HEK293T (cell line): ENCODE data around the gene AP4B1.
A peak's percentile ranks its signal among the peaks of the same experiment; 100 is the strongest.

Source experiments
- CTCF ChIA-PET: fragments of 350-600 bp; formaldehyde crosslinking; extraction: SDS; loops from one replicate; lab custom pipeline; 2021; ENCODE audit warnings: antibody characterized with exemption, inconsistent platforms; lab: Yijun Ruan, JAX
- POLR2A ChIA-PET: fragments of 350-600 bp; formaldehyde crosslinking; extraction: SDS; loops from one replicate; lab custom pipeline; 2020; ENCODE audit warnings: antibody characterized with exemption, inconsistent platforms; lab: Yijun Ruan, JAX
- DNase-seq: peaks from one replicate; pipeline ENCODE4 v3.0.0; 2012; ENCODE audit warnings: mixed read lengths; ENCODE audit errors: extremely low spot score
- BHLHE40 ChIP-seq: fragments of 450-650 bp; IDR thresholded peaks from 2 replicates; pipeline ENCODE4 v1.6.1; 2016; ENCODE audit warnings: mild to moderate bottlenecking, moderate library complexity, borderline replicate concordance
- ZNF384 ChIP-seq: fragments of 450-650 bp; IDR thresholded peaks from 2 replicates; pipeline ENCODE4 v1.6.1; 2016

The AP4B1 gene

DNA sequence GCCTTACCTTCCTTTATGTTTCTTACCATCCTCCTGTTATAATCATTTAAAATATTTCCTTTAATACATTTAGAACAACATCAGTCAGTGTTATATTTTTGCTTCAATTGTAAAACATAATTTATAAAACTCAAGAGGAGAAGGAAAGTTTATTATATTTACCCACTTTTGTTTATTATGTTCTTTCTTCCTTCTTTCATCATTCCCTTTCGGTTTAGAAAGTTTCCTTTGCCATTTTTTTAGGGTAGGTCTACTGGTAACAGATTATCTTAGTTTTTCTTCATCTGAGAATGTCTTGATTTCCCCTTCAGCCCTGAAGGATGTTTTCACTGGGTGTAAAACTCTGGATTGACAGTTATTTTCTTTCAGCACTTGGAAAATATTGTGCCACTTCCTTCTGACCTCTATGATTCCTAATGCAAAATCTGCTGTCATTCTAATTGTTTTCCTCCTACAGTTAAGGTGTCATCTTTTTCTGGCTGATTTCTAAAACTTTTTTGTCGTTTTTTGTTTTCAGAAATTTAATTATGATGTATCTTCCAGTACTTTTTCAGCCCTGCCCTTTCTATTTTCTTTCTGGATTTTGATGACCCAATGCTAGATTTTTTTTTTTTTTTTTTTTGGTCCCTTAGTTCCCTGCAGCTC lies 58.1 kb downstream of the AP4B1 start:
- no peak for DNase-seq
- peak; percentile 25; the same call in 1 of the 2 replicates for TF ChIP-seq ZNF384
- TF ChIP-seq BHLHE40 = no peak
- ChIA-PET POLR2A (no interaction called here), CTCF (no interaction called here)
